ENCODE data around the gene TMEM184A.

The TMEM184A gene

GRCh38 chr7:1557771-1558170, 1.8 kb upstream of the TMEM184A start:
- H3K4me3 ChIP-seq (replicated peaks in 1 of 2; ENCODE audit: low read depth in 2 of 2, low read length in 2 of 2) = no peak overlapping the region
- DNase-seq (ENCODE audit: low read depth in 2 of 2) = no peak
- TF ChIP-seq, protein P1, sequence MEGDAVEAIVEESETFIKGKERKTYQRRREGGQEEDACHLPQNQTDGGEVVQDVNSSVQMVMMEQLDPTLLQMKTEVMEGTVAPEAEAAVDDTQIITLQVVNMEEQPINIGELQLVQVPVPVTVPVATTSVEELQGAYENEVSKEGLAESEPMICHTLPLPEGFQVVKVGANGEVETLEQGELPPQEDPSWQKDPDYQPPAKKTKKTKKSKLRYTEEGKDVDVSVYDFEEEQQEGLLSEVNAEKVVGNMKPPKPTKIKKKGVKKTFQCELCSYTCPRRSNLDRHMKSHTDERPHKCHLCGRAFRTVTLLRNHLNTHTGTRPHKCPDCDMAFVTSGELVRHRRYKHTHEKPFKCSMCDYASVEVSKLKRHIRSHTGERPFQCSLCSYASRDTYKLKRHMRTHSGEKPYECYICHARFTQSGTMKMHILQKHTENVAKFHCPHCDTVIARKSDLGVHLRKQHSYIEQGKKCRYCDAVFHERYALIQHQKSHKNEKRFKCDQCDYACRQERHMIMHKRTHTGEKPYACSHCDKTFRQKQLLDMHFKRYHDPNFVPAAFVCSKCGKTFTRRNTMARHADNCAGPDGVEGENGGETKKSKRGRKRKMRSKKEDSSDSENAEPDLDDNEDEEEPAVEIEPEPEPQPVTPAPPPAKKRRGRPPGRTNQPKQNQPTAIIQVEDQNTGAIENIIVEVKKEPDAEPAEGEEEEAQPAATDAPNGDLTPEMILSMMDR (IDR thresholded peaks at IDR 0.05; ENCODE audit: low read depth, low read length) = no peak

DNA sequence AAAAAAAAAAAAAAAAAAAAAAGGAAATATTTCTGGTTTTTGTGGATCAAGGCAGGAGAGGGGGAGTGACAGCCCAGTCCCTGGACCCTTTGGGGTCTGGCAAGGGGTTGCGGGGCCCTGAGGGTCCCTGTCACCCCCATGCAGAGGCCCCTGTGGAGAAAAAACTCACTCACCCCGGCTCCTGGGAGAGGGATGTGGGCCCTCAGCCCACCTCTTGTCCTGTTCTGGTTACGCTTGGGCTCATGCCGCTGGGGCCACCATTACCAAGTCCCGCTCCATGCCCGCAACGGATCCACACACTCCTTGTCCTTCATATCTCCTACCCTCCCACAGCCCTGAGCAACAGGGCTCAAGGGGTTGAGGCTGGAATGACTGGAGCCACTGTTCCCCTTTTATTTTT, 1.0 kb upstream of the TMEM184A start:
- no peak for DNase-seq (ENCODE audit: low read depth in 2 of 2)
- no peak overlapping the region for H3K4me3 ChIP-seq (replicated peaks in 1 of 2; ENCODE audit: low read depth in 2 of 2, low read length in 2 of 2)
- TF ChIP-seq, protein P1 (IDR thresholded peaks at IDR 0.05; ENCODE audit: low read depth, low read length) = no peak

- TF ChIP-seq, protein P1 (IDR thresholded peaks at IDR 0.05; ENCODE audit: low read depth, low read length) = no peak
- peak; percentile 81 to 85 for DNase-seq (ENCODE audit: low read depth in 2 of 2)
- no peak overlapping the region for H3K4me3 ChIP-seq (replicated peaks in 1 of 2; ENCODE audit: low read depth in 2 of 2, low read length in 2 of 2)
These were observed 776 bp downstream of the TMEM184A start for GRCh38 chr7:1555046-1555812.

- no peak overlapping the region for H3K4me3 ChIP-seq (replicated peaks in 1 of 2; ENCODE audit: low read depth in 2 of 2, low read length in 2 of 2)
- DNase-seq (ENCODE audit: low read depth in 2 of 2) = no peak
- TF ChIP-seq, protein P1 (IDR thresholded peaks at IDR 0.05; ENCODE audit: low read depth, low read length) = no peak
These were observed 1.5 kb downstream of the TMEM184A start for GRCh38 chr7:1554333-1555045.

GRCh38 chr7:1553512-1554210, 2.3 kb downstream of the TMEM184A start:
- TF ChIP-seq, protein P1 (IDR thresholded peaks at IDR 0.05; ENCODE audit: low read depth, low read length) = no peak
- no peak overlapping the region for H3K4me3 ChIP-seq (replicated peaks in 1 of 2; ENCODE audit: low read depth in 2 of 2, low read length in 2 of 2)
- DNase-seq (ENCODE audit: low read depth in 2 of 2) = no peak

DNA sequence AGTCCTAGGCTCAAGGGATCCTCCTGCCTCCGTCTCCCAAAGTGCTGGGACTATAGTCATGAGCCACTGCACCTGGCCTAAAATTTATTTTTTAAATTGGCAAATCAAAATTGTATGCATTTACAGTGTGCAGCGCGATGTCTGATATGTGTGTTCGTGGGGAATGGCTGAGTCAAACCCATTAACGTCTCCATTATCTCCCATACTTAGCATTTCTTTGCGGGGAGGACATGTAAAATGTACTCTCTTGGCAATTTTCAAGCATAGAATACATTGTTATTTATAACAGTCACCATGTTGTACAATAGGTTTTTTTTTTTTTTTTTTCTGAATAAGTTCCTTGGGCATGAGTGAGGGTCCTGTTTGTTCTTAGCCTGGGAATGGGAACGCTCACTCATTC, 3.8 kb downstream of the TMEM184A start:
- TF ChIP-seq, protein P1 (IDR thresholded peaks at IDR 0.05; ENCODE audit: low read depth, low read length) = no peak
- H3K4me3 ChIP-seq (replicated peaks in 1 of 2; ENCODE audit: low read depth in 2 of 2, low read length in 2 of 2) = no peak overlapping the region
- peak in 1 of 2 donors; percentile 36 for DNase-seq (ENCODE audit: low read depth in 2 of 2)

Data from cardiac fibroblast (primary cell).